Measurements from ENCODE around the gene CACNA1E.

GRCh38 chr1:181601186-181601950 is 118.1 kb downstream of the CACNA1E start:
- TF ChIP-seq, protein P1, sequence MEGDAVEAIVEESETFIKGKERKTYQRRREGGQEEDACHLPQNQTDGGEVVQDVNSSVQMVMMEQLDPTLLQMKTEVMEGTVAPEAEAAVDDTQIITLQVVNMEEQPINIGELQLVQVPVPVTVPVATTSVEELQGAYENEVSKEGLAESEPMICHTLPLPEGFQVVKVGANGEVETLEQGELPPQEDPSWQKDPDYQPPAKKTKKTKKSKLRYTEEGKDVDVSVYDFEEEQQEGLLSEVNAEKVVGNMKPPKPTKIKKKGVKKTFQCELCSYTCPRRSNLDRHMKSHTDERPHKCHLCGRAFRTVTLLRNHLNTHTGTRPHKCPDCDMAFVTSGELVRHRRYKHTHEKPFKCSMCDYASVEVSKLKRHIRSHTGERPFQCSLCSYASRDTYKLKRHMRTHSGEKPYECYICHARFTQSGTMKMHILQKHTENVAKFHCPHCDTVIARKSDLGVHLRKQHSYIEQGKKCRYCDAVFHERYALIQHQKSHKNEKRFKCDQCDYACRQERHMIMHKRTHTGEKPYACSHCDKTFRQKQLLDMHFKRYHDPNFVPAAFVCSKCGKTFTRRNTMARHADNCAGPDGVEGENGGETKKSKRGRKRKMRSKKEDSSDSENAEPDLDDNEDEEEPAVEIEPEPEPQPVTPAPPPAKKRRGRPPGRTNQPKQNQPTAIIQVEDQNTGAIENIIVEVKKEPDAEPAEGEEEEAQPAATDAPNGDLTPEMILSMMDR (IDR thresholded peaks at IDR 0.05), result no peak
- TF ChIP-seq POLR2A (IDR thresholded peaks at IDR 0.05), result no peak

All from Peyer's patch (tissue), 4 donors.